Lower leg skin (tissue), 3 donors: Measurements from ENCODE around the gene MBD3L2B.

ENCODE experiments used
- CTCF ChIP-seq, 3 donors: fragments of 450-650 bp; IDR thresholded peaks; one replicate each; pipeline ENCODE4 v1.5.1; 2016; ENCODE audit warnings: antibody characterized with exemption in 3 of 3, mild to moderate bottlenecking in 3 of 3, moderate library complexity in 2 of 3
- POLR2A ChIP-seq, 2 donors: fragments of 450-650 bp; IDR thresholded peaks; one replicate each; pipeline ENCODE4 v1.6.1; 2016 to 2017; ENCODE audit warnings: antibody characterized with exemption in 2 of 2, mild to moderate bottlenecking in 1 of 2, moderate library complexity in 1 of 2

DNA sequence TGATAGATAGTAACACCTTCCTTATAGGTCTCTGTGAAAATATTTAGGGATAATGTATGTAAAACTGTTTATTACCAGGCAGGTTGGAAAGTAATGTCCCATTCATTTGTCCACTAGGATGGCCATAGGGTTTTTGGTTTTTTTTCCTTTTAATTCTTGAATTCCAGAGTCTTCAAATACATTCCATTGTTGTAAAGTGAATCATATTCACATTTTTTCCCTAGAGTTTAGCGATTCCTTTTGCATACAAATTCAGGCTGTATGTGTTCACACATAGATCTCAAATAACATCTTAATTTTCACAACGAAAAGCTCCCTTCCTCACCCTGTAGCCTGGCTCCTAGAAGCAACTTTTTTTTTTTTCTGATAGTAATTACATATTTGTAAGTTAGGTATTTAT is 46.5 kb upstream of the MBD3L2B start:
- TF ChIP-seq CTCF (IDR thresholded peaks at IDR 0.05) (no peak), POLR2A (IDR thresholded peaks at IDR 0.05) (no peak)
